GM18951 (cell line): Measurements from ENCODE around the gene GCC2.
"Not testable (repeated sequence)": the region's sequence is repeated elsewhere in the genome, so short reads cannot be mapped to it uniquely, and the experiment has no call there.

Source experiments
- POLR2A ChIP-seq: IDR thresholded peaks from 4 replicates; pipeline ENCODE4 v1.6.1; 2011; ENCODE audit warnings: mild to moderate bottlenecking; ENCODE audit not compliant: insufficient read length, insufficient read depth; ENCODE audit errors: extremely low read depth
- in situ Hi-C: fragments of 300-500 bp; cut with MboI; formaldehyde crosslinking; loops from one replicate; pipeline ENCODE4 v1.12.0; 2022; ENCODE audit warnings: low sequenced_read_pairs, mixed read lengths, inconsistent platforms; ENCODE audit not compliant: unreplicated experiment

The GCC2 gene

GRCh38 chr2:108414945-108415344, 34.1 kb upstream of the GCC2 start:
- in situ Hi-C loops, result no loop called here

GRCh38 chr2:108417254-108417653, 31.8 kb upstream of the GCC2 start:
- in situ Hi-C loops, result no loop called here
- no peak for TF ChIP-seq POLR2A

More at GRCh38 chr2:108414945-108415344, 34.1 kb upstream of the GCC2 start:
- no peak for TF ChIP-seq POLR2A

- in situ Hi-C loops, result no loop called here
- TF ChIP-seq POLR2A, result no peak
Measured at GRCh38 chr2:108418416-108418815, 30.6 kb upstream of the GCC2 start.

GRCh38 chr2:108423067-108423466, 25.9 kb upstream of the GCC2 start:
- TF ChIP-seq POLR2A, result no peak
- in situ Hi-C loops, result no loop called here

- in situ Hi-C loops, result no loop called here
- no peak for TF ChIP-seq POLR2A
Measured at GRCh38 chr2:108423502-108424251, 25.3 kb upstream of the GCC2 start.

GRCh38 chr2:108428286-108429009, 20.6 kb upstream of the GCC2 start:
- in situ Hi-C loops, result no loop called here
- no peak for TF ChIP-seq POLR2A

GRCh38 chr2:108435578-108435977, 13.4 kb upstream of the GCC2 start:
- in situ Hi-C loops, result not testable (repeated sequence)

- TF ChIP-seq POLR2A, result no peak
Measured at GRCh38 chr2:108436976-108437375, 12.0 kb upstream of the GCC2 start.

GRCh38 chr2:108441712-108442111, 7.3 kb upstream of the GCC2 start:
- in situ Hi-C loops, result no loop called here

More at GRCh38 chr2:108436976-108437375, 12.0 kb upstream of the GCC2 start:
- in situ Hi-C loops, result no loop called here

GRCh38 chr2:108444941-108445840, 3.8 kb upstream of the GCC2 start:
- TF ChIP-seq POLR2A, result no peak
- in situ Hi-C loops, result no loop called here

More at GRCh38 chr2:108441712-108442111, 7.3 kb upstream of the GCC2 start:
- no peak for TF ChIP-seq POLR2A

- in situ Hi-C loops, result no loop called here
- no peak for TF ChIP-seq POLR2A
Measured at GRCh38 chr2:108446703-108447102, 2.3 kb upstream of the GCC2 start.

GRCh38 chr2:108447947-108448677, 894 bp upstream of the GCC2 start:
- TF ChIP-seq POLR2A, result no peak
- in situ Hi-C loops, result no loop called here
